Measurements from ENCODE around the gene SULT4A1. TPM values are rescaled to one million over a fixed set of nuclear protein-coding genes. Genes with fewer than 3 reads are reported as not detected.

Gene SULT4A1
- total RNA-seq, 1 donor = not detected

DNA sequence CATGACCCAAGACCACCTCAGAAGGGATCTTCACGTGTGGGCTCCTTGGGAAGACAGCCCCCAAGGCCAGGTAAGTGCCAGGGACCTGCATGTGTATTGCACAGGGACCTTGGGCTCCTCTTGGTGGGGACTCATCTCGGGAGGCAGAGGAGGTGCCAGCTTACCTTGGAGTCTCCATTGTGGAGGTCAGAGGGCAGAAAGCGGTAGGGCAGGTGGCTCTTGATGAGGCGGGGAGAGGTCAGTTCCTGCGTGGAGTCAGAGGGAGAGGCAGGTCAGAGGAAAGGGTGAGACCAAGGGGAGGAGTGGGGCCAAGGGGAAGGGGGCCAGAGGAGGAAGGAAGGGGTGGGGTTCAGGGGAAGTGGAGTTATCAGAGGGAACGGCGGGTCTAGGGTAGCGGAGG, 22.5 kb downstream of the SULT4A1 start:
- DNase-seq (ENCODE audit: low read depth) = no peak
- no peak overlapping the region for H3K4me3 ChIP-seq (ENCODE audit: low read depth, low read length)
- TF ChIP-seq, protein P1, sequence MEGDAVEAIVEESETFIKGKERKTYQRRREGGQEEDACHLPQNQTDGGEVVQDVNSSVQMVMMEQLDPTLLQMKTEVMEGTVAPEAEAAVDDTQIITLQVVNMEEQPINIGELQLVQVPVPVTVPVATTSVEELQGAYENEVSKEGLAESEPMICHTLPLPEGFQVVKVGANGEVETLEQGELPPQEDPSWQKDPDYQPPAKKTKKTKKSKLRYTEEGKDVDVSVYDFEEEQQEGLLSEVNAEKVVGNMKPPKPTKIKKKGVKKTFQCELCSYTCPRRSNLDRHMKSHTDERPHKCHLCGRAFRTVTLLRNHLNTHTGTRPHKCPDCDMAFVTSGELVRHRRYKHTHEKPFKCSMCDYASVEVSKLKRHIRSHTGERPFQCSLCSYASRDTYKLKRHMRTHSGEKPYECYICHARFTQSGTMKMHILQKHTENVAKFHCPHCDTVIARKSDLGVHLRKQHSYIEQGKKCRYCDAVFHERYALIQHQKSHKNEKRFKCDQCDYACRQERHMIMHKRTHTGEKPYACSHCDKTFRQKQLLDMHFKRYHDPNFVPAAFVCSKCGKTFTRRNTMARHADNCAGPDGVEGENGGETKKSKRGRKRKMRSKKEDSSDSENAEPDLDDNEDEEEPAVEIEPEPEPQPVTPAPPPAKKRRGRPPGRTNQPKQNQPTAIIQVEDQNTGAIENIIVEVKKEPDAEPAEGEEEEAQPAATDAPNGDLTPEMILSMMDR (IDR thresholded peaks at IDR 0.05; ENCODE audit: insufficient read depth, low read length) = no peak

DNA sequence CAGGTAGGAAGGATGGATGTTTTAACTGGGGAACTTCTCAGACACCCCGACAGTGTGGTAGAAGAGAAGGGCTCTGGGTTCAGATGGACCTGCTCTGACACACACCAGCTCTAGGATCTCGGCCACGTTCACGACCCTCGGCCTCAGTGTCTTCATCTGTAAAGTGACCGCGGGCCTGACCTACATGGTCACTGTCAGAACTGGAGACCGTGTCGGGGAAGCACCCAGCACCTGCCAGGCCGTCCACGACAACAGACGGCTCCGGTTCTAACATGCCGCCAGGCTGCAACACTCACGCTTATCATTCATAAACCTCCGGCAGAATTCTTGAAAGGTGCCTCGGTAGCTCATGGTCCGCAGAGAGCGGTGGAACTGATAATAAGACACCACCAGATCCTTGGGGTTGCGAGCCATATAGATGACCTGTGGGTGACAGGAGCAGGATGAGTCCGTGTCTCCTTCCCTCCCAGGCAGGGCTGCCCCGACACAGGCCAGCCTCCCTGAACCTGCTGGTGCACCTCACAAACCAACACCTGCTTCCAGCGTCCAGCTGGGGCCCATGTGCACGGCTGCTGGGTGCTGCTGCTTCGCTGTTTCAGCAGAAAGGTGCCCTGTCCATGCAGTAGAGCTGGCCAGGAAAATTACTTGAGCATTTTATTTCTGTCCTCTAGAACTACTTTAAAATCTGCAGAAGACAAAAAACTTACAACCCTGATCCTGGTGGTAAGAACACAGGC, 23.6 kb downstream of the SULT4A1 start:
- no peak overlapping the region for H3K4me3 ChIP-seq (ENCODE audit: low read depth, low read length)
- DNase-seq (ENCODE audit: low read depth) = no peak
- TF ChIP-seq, protein P1 (IDR thresholded peaks at IDR 0.05; ENCODE audit: insufficient read depth, low read length) = no peak

DNA sequence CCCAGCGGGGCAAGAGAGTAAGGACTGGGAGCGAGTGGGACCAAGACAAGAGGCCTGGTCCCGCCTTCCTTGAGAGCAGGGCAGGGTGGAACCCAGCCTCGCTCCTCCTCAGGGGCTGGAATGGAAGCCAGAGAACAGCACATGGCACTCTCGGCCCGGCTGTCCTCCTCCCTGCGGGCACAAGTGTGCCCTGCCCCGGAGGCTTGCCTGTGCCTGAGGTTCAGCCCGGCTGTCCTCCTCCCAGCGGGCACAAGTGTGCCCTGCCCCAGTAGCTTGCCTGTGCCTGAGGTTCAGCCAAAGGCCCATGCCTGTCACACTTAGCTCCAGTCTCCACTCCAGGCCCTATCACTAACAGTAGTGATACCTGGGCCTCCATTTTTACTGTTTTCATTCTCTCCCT, 24.2 kb downstream of the SULT4A1 start:
- H3K4me3 ChIP-seq (ENCODE audit: low read depth, low read length) = no peak overlapping the region
- TF ChIP-seq, protein P1 (IDR thresholded peaks at IDR 0.05; ENCODE audit: insufficient read depth, low read length) = no peak
- no peak for DNase-seq (ENCODE audit: low read depth)

DNA sequence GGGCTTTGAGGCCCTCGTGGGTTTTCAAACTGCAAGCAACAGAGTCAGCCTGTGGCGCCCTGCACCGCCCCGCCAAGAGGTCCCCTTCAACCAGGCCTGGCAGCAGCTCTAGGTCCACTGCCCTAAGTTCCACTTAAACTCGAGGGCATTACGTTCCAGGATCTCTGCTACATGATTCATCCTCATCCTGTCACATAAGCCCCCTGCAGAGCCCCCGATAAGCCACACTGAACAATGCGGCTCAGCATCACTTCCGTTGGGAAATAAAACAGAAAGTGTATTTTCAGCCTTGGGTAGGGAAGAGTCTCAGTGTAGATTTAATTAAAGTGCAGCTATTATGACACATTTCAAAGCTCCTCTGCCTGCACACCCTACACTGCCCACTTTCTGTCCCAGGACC, 24.6 kb downstream of the SULT4A1 start:
- TF ChIP-seq, protein P1 (IDR thresholded peaks at IDR 0.05; ENCODE audit: insufficient read depth, low read length) = no peak
- H3K4me3 ChIP-seq (ENCODE audit: low read depth, low read length) = no peak overlapping the region
- DNase-seq (ENCODE audit: low read depth) = no peak

DNA sequence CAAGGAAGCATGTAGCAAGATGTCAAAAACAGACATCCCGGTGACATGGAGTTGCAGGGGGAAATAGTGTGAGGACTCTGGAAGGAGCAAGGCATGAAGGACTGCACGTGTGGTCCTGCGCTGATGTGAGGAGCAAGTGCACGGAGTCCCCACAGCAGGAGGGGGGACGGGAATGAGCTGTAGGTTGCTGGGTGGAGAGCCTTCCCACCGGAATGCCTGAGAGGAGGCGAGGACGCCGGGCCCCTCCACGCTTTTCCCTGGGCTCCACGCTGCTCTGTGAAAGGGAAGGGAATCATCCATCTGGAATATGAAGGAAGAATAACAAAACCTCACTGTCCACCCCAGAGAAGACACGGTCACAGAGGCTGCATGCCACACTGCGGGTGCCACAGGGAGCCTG, 26.6 kb downstream of the SULT4A1 start:
- TF ChIP-seq, protein P1 (IDR thresholded peaks at IDR 0.05; ENCODE audit: insufficient read depth, low read length) = no peak
- no peak overlapping the region for H3K4me3 ChIP-seq (ENCODE audit: low read depth, low read length)
- no peak for DNase-seq (ENCODE audit: low read depth)

DNA sequence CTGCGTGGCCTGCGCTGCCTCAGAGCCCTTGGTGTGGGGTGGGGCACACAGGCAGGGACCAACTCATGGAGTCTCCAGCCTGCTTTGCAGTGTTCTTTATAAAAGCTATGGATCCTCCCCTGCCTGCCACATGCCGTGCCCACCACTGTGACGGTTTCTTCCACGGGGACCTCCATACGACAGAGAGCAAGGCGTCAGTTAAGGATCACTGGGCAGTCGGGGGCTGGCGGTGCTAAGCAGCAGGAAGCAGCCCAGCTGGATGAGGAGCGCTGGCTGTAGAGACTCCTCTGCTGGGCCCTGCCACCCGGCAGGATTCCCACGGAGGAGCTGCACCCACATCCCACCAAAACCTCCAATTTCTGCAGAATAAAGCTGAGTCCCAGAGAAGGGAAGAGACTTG, 27.1 kb downstream of the SULT4A1 start:
- H3K4me3 ChIP-seq (ENCODE audit: low read depth, low read length) = no peak overlapping the region
- no peak for DNase-seq (ENCODE audit: low read depth)
- TF ChIP-seq, protein P1 (IDR thresholded peaks at IDR 0.05; ENCODE audit: insufficient read depth, low read length) = no peak
